HFF-Myc (cell line): Measurements from ENCODE around the gene WDFY4.

ENCODE experiments used
- DNase-seq: peaks from one replicate; pipeline ENCODE4 v3.0.0-alpha.2; 2011; ENCODE audit warnings: low read depth; ENCODE audit errors: extremely low read depth
- H3K4me3 ChIP-seq: replicated peaks from 2 replicates; pipeline ENCODE4 v1.5.1; 2011; ENCODE audit warnings: low read depth, mild to moderate bottlenecking, control low read depth, low read length
- CTCF ChIP-seq: IDR thresholded peaks from 2 replicates; pipeline ENCODE4 v1.5.1; 2012; ENCODE audit warnings: mild to moderate bottlenecking, low read depth, low read length, control low read depth; ENCODE audit errors: missing control alignments

The WDFY4 gene

GRCh38 chr10:48659790-48660189 is 24.9 kb upstream of the WDFY4 start:
- no peak for DNase-seq
- peak; percentile 21 for TF ChIP-seq CTCF
- H3K4me3 ChIP-seq = no peak overlapping the region

- DNase-seq = no peak
- H3K4me3 ChIP-seq = no peak overlapping the region
- no peak for TF ChIP-seq CTCF
These were observed 23.2 kb upstream of the WDFY4 start for GRCh38 chr10:48661441-48661840.

GRCh38 chr10:48667960-48668590 is 16.6 kb upstream of the WDFY4 start:
- DNase-seq = no peak
- TF ChIP-seq CTCF = no peak
- no peak overlapping the region for H3K4me3 ChIP-seq

GRCh38 chr10:48670978-48671913 is 13.4 kb upstream of the WDFY4 start:
- TF ChIP-seq CTCF = no peak
- no peak for DNase-seq
- H3K4me3 ChIP-seq = no peak overlapping the region

GRCh38 chr10:48671914-48672595 is 12.6 kb upstream of the WDFY4 start:
- no peak for DNase-seq
- TF ChIP-seq CTCF = no peak
- no peak overlapping the region for H3K4me3 ChIP-seq

- no peak overlapping the region for H3K4me3 ChIP-seq
These were observed 11.9 kb upstream of the WDFY4 start for GRCh38 chr10:48672596-48673265.

More at GRCh38 chr10:48672596-48673265, 11.9 kb upstream of the WDFY4 start:
- no peak for TF ChIP-seq CTCF
- no peak for DNase-seq
